Suppressor macrophage treated with lipopolysaccharide for 4 hours (primary cell): ENCODE measurements around the gene SLC35E3.
A peak's percentile ranks its signal among the peaks of the same experiment; 100 is the strongest.
"Not testable (repeated sequence)": the region's sequence is repeated elsewhere in the genome, so short reads cannot be mapped to it uniquely, and the experiment has no call there.

Experiments
- DNase-seq: peaks from one replicate; pipeline ENCODE4 v3.0.0-alpha.2; 2020

SLC35E3 gene

DNA sequence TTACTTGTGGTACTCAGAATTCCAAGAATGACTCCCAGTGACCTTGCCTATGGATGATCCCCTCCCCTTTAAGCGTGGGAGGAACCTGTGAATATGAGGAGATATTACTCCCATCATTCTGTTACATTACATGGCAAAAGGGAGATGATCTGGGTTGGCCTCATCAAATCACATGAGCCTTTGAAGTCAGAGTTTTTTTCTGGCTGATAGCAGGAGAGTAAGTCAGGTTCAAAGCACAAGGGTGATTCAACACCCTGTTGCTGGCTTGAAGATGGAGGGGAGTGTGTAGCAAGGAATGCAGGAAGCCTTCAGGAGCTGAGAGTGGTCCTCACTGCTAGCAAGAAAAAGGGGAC is 52.9 kb downstream of the SLC35E3 start:
- DNase-seq, result no peak

- DNase-seq, result no peak
Observed at GRCh38 chr12:68800294-68800693, 54.3 kb downstream of the SLC35E3 start.

- not testable (repeated sequence) for DNase-seq
Observed at GRCh38 chr12:68801124-68801523, 55.1 kb downstream of the SLC35E3 start.

- not testable (repeated sequence) for DNase-seq
Observed at GRCh38 chr12:68802372-68802745, 56.4 kb downstream of the SLC35E3 start.

GRCh38 chr12:68802911-68803651 is 57.1 kb downstream of the SLC35E3 start:
- not testable (repeated sequence) for DNase-seq

DNA sequence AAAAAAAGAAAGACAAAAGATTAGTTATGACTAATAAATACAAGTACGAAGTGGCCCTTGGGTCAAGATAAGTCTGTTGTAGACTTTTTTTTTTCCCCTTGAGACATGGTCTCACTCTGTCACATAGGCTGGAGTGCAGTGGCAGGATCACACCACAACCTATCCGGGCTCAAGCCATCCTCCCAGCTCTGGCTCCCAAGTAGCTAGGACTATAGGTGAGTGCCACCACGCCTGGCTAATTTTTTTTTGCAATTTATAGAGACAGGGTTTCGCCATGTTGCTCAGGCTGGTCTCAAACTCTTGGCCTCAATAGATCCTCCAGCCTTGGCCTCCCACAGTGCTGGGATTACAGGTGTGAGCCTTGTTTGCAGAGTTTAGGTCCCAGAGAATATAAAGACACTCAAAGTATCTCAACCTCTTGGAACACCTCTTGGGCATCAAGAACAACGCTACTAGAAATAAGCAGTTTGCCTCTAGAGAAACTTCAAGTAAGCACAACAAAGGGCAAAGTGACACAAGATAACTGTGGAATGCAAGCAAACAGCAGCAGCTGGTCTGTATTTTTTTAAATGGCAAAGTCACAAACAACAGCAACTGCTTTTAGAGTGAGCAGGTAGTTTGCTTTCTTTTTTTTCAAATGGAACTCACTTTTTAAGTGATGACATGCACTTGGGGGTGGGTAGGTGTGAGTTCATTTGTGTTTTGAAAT is 58.1 kb downstream of the SLC35E3 start:
- no peak for DNase-seq

DNA sequence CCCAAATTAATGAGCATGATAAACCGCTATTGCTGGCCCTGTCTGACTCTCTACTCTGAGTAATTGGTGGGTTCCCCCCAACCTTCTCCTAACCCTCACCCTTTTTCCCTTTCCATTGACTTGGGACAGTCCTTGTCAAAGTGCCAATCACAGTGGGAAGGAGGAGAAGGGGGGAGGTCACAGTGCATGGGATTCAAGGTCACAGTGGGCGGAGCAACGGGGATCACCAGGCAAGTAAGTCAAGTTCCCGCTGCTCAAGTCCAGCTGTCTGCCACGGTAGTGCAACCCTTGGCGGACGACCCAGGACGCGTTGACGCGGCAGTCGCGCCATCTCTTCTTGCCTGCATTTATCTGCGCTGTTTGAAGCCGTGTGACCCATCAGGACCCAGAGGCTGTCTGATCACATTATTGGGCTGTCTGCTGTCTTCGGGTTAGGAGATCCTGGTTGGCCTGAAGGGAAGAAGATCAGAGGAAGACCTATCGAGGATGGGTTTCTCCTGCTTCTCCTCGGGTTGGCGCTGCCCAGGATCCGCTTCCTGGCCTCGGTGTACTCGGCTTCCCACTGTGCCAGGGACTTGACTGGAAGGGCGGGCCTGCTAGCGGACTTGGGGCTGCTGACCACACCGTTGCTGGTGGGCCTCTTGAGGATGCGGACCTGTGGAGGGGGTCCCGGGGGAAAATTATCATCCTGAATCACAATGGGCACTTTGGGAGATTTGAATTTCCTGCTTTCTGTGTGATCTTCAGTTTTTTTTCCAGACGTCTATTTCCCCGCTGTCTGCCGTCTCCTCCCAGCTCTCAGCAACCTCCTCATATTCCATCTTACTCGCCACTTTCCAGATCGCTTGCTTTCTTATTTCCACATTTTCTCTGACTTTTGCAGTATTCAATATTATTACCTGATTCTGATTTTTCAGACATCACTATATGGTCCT is 58.9 kb downstream of the SLC35E3 start:
- DNase-seq, result no peak

DNA sequence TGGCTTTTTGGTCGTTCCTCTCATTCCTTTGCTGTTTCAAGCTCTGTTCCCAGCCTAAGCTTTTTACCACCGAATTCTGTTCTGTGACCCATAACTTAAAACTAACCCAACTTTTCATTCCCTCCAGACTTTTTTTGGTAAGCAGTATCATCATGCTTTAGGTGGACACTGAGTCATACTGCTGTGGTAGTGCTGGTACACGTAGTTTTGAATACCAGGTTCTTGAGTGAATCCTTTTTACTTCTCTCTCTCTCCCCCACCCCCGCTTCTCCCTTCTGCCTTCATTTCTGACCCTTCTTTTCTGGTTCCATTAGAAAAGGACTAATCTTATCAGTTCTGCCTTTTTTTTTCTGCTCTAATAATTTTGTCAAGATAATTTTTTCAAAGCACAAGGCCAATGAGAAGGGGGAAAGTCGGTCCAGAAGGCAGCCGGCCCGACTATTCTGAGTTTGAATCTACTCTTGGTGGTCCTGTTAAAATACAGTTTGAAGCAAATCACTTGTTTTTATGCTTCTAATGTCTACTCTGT is 59.7 kb downstream of the SLC35E3 start:
- no peak for DNase-seq

GRCh38 chr12:68806488-68807237 is 60.7 kb downstream of the SLC35E3 start:
- peak; percentile 17 for DNase-seq

- DNase-seq, result not testable (repeated sequence)
Observed at GRCh38 chr12:68807274-68807575, 61.2 kb downstream of the SLC35E3 start.

DNA sequence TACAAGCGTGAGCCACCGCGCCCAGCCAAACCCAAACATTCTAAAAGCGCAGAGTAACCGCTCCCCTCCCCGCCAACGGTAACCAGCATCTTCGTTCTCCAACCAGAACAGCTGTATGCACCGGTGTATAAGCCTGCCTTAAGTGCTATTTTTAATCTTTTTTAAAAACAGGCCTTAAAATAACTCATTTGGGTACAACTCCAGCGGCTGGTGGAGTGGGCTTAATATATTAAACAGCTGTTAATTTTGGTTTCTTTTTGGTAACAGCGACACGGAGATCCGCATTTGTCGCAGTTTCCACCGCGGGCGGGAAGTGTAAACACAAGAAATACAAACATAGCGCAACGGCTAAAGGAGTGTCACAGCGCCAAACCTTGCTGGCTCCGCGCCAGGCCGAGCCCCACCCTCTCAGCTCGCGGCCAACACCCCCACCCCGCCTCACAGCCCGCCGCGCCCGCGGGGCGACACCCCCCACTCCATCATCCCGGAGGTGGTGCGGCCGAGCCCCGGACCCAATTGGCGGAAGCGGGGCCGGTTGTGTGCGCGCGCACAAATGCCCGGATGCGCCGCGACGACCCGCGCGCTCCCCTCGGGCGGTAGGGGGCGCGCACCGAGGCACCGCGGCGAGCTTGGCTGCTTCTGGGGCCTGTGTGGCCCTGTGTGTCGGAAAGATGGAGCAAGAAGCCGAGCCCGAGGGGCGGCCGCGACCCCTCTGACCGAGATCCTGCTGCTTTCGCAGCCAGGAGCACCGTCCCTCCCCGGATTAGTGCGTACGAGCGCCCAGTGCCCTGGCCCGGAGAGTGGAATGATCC is 61.8 kb downstream of the SLC35E3 start, which contains the start of gene MDM2:
MDM2 (plus strand) TSS at position 602 of the 812 bp plus-strand sequence. CDS start 301 bp downstream, outside the sequence.
- peak; percentile 97 for DNase-seq

DNA sequence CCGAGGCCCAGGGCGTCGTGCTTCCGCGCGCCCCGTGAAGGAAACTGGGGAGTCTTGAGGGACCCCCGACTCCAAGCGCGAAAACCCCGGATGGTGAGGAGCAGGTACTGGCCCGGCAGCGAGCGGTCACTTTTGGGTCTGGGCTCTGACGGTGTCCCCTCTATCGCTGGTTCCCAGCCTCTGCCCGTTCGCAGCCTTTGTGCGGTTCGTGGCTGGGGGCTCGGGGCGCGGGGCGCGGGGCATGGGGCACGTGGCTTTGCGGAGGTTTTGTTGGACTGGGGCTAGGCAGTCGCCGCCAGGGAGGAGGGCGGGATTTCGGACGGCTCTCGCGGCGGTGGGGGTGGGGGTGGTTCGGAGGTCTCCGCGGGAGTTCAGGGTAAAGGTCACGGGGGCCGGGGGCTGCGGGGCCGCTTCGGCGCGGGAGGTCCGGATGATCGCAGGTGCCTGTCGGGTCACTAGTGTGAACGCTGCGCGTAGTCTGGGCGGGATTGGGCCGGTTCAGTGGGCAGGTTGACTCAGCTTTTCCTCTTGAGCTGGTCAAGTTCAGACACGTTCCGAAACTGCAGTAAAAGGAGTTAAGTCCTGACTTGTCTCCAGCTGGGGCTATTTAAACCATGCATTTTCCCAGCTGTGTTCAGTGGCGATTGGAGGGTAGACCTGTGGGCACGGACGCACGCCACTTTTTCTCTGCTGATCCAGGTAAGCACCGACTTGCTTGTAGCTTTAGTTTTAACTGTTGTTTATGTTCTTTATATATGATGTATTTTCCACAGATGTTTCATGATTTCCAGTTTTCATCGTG is 62.6 kb downstream of the SLC35E3 start:
- DNase-seq, result peak; percentile 93

GRCh38 chr12:68809190-68810026 is 63.4 kb downstream of the SLC35E3 start:
- DNase-seq, result no peak

GRCh38 chr12:68810027-68810389 is 64.0 kb downstream of the SLC35E3 start:
- DNase-seq, result not testable (repeated sequence)

DNA sequence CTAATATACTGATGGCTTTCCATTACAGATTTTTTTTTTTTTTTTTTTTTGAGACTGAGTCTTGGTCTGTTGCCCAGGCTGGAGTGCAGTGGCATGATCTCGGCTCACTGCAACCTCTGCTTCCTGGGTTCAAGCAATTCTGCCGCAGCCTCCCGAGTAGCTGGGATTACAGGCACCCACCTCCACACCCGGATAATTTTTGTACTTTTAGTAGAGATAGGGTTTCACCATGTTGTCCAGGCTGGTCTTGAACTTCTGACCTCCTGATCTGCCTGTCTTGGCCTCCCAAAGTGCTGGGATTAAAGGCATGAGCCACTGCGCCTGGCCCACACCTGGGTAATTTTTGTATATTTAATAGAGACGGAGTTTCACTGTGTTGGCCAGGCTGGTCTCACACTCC is 65.6 kb downstream of the SLC35E3 start:
- not testable (repeated sequence) for DNase-seq

DNA sequence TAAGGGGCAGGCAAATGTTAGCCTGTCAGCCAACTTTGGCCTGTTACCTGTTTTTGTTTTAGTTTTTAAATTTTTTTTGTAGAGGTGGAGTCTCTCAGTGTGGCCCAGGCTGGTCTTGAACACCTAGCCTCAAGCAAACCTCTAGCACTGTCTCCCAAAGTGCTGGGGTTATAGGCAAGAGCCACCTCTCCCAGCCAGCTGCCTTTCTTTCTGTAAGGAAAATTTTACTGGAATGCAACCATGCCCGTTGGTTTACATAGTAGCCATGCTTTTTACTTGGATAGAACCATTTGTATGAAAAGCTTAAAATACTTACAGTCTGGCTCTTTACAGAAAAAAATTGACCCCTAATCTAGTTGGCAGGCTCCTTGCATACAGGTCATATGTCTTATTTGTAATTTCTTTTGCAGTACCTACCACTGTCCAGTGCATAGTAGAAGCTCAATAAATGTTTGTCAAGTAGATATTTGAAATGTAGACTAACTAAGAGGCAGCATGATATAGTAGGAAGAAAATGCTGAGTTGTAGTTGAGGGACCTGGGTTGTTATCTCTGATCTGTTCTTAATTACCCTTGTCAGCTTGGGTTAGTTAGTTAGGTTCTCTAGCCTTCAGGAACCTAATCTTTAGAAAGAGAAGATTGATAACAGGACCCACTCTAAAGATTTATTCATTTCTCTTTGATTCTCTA is 66.7 kb downstream of the SLC35E3 start:
- no peak for DNase-seq

GRCh38 chr12:68813242-68813593 is 67.2 kb downstream of the SLC35E3 start:
- no peak for DNase-seq

DNA sequence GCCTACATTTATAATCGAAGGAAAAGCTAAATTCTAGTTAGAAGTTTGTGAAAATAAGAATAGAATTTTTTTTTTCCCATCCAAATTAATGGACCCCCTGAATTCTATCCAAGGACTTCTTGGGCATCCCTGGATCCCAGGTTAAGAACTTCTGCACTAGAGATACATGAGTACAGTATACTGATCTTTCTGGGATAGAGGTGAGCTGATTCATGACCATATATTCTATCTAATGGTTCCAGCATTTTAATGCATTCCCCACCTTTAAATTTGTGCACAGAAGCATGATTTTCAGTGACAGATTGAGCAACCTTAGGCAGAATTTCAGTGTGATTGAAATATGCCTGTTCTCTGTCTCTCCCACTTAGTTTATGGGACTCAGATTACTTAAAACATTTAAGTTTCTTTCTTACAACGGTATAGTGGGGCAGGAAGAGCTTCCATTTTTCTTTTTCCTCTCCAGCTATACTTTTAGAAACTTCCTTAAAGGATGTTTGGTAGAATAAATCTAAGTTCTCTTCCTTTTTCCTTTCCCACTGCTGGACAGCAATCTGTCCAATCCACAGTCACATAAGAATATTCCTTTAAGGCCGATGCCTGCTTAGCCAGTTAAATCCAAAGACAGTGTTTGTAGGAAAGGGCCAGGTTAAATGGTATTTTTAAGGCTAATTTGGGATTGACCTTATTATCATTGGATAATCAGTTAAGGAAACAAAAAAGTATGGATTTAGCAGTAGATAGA is 68.7 kb downstream of the SLC35E3 start:
- no peak for DNase-seq
